Astrocyte (in vitro differentiated cells and primary cell): ENCODE data around the gene PCSK7. TPM values are rescaled to one million over a fixed set of nuclear protein-coding genes. Genes with fewer than 3 reads are reported as not detected.

Experiments used
- DNase-seq: peaks from one replicate; pipeline ENCODE4 v3.0.0-alpha.2; 2010; ENCODE audit warnings: low read depth
- FAIRE-seq: peaks from 2 replicates; lab custom pipeline; 2011; peaks lifted over from hg19 to GRCh38; lab: Jason Lieb, UNC
- H2AFZ ChIP-seq: 2 replicates; pipeline ENCODE4 v1.6.0; 2012; ENCODE audit warnings: low read depth, low read length, inconsistent platforms
- H3K27ac ChIP-seq: 2 replicates; pipeline ENCODE4 v1.5.1; 2011; ENCODE audit warnings: low read depth, low read length, inconsistent platforms
- H3K27me3 ChIP-seq: 2 replicates; pipeline ENCODE4 v1.6.0; 2011; ENCODE audit warnings: low read length, inconsistent platforms; ENCODE audit not compliant: insufficient read depth
- H3K36me3 ChIP-seq: 2 replicates; pipeline ENCODE4 v1.5.1; 2011; ENCODE audit warnings: low read length, inconsistent platforms; ENCODE audit not compliant: insufficient read depth
- H3K4me1 ChIP-seq: 2 replicates; pipeline ENCODE4 v1.5.1; 2011; ENCODE audit warnings: low read length, inconsistent platforms; ENCODE audit not compliant: insufficient read depth
- H3K4me2 ChIP-seq: 2 replicates; pipeline ENCODE4 v1.6.0; 2012; ENCODE audit warnings: low read length, inconsistent platforms
- H3K4me3 ChIP-seq: 2 replicates; pipeline ENCODE4 v1.5.1; 2011; ENCODE audit warnings: low read depth, mild to moderate bottlenecking, low read length, inconsistent platforms; ENCODE audit not compliant: insufficient read depth
- H3K79me2 ChIP-seq: 2 replicates; pipeline ENCODE4 v1.6.0; 2012; ENCODE audit warnings: mild to moderate bottlenecking, low read length, inconsistent platforms; ENCODE audit not compliant: insufficient read depth
- H3K9ac ChIP-seq: 2 replicates; pipeline ENCODE4 v1.6.0; 2012; ENCODE audit warnings: mild to moderate bottlenecking, low read length, inconsistent platforms
- H3K9me3 ChIP-seq: 2 replicates; pipeline ENCODE4 v1.5.1; 2012; ENCODE audit warnings: low read depth, mild to moderate bottlenecking, low read length, inconsistent platforms; ENCODE audit not compliant: insufficient read depth
- H4K20me1 ChIP-seq: 2 replicates; pipeline ENCODE4 v1.6.0; 2012; ENCODE audit warnings: low read length, inconsistent platforms; ENCODE audit not compliant: insufficient read depth
- H3K27ac Mint-ChIP-seq: one replicate; pipeline ENCODE4 v1.8.0; 2021; ENCODE audit warnings: mild to moderate bottlenecking, mixed read lengths; ENCODE audit not compliant: unreplicated experiment
- H3K27me3 Mint-ChIP-seq: one replicate; pipeline ENCODE4 v1.8.0; 2021; ENCODE audit warnings: low read depth, mixed read lengths; ENCODE audit not compliant: unreplicated experiment
- H3K36me3 Mint-ChIP-seq: one replicate; pipeline ENCODE4 v1.8.0; 2021; ENCODE audit warnings: low read depth, mixed read lengths; ENCODE audit not compliant: unreplicated experiment
- H3K4me1 Mint-ChIP-seq: one replicate; pipeline ENCODE4 v1.8.0; 2021; ENCODE audit warnings: low read depth, mixed read lengths; ENCODE audit not compliant: unreplicated experiment
- H3K4me3 Mint-ChIP-seq: one replicate; pipeline ENCODE4 v1.8.0; 2021; ENCODE audit warnings: mild to moderate bottlenecking, moderate library complexity, mixed read lengths; ENCODE audit not compliant: unreplicated experiment
- H3K9me3 Mint-ChIP-seq: one replicate; pipeline ENCODE4 v1.8.0; 2021; ENCODE audit warnings: mild to moderate bottlenecking, mixed read lengths; ENCODE audit not compliant: unreplicated experiment
- CTCF ChIP-seq: IDR thresholded peaks from 2 replicates; pipeline ENCODE4 v1.5.1; 2011; ENCODE audit warnings: low read depth, mild to moderate bottlenecking, inconsistent platforms, low read length, moderate library complexity; ENCODE audit not compliant: insufficient read depth
- EZH2 ChIP-seq: IDR thresholded peaks from 2 replicates; pipeline ENCODE4 v1.6.1; 2012; ENCODE audit warnings: mild to moderate bottlenecking, low read length, inconsistent platforms; ENCODE audit not compliant: insufficient read depth
- total RNA-seq: library from RNA; stranded (reverse); gene quantifications from 2 replicates; pipeline ENCODE4 v1.2.1, GENCODE V29; 2021

PCSK7 gene
- total RNA-seq, 1 donor from 2014 or later, result 43.6 TPM

DNA sequence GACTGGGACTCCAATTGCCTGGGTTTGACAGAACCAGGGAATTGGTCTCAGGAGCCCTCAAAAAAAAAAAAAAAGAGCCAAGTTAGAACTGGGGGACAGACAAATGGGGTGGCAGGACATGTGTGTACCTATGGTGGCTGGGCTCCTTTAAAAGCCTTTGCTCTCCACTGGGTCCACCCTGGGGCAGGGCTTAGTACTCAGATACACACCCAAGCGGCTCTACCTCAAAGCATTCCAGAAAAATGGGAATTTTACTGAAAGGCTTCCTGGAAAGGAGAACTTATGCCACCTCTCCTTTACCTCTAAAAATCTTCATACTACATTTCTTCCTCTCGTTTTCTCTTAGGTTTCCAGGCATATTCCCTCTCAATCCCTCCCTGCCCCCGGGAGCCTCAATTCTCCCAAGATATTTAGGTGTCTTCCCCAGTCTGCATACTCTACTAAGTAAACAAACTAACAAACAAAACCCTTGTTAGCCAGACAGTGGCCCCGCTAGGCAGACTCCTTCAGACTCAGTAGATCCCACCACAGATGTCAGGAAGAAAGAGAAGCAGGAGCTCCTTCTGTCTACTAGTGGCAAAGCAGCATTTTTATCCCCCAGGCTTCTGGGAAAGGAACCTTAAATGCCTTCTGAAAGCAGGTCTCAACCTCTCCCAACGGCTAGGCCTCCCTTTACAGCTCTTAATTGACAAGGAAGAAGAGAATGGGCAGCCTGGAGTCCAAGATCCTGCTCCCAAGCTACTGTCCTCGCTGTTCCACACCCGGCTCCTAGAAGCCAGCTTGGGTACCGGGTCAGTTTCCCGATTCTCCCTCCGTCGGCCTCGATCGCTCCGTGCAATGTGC is 653 bp downstream of the PCSK7 start:
- Mint-ChIP-seq H3K4me1 (peaks cover 24% of the 10 kb centered on the region), H3K36me3 (peaks cover 8% of the 10 kb centered on the region), H3K27me3 (no peaks in the 10 kb centered on the region), H3K27ac (peak overlapping the region; percentile 88), H3K4me3 (peak overlapping the region; percentile 98), H3K9me3 (no peaks in the 10 kb centered on the region)
- H3K36me3 ChIP-seq, result peaks cover 21% of the 10 kb centered on the region
- TF ChIP-seq EZH2 (no peak), CTCF (no peak)
- H3K27ac ChIP-seq, result peak overlapping the region; percentile 83
- FAIRE-seq, result no peak
- peak overlapping the region; percentile 90 for H2AFZ ChIP-seq
- peaks cover 24% of the 10 kb centered on the region for H3K4me1 ChIP-seq
- H3K79me2 ChIP-seq, result peaks cover 62% of the 10 kb centered on the region
- H3K4me3 ChIP-seq, result peak overlapping the region; percentile 83
- H3K4me2 ChIP-seq, result peak overlapping the region; percentile 93
- peak overlapping the region; percentile 90 for H3K9ac ChIP-seq
- DNase-seq, result no peak
- H4K20me1 ChIP-seq, result peaks cover 36% of the 10 kb centered on the region
- no peaks in the 10 kb centered on the region for H3K9me3 ChIP-seq
- H3K27me3 ChIP-seq, result no peaks in the 10 kb centered on the region

DNA sequence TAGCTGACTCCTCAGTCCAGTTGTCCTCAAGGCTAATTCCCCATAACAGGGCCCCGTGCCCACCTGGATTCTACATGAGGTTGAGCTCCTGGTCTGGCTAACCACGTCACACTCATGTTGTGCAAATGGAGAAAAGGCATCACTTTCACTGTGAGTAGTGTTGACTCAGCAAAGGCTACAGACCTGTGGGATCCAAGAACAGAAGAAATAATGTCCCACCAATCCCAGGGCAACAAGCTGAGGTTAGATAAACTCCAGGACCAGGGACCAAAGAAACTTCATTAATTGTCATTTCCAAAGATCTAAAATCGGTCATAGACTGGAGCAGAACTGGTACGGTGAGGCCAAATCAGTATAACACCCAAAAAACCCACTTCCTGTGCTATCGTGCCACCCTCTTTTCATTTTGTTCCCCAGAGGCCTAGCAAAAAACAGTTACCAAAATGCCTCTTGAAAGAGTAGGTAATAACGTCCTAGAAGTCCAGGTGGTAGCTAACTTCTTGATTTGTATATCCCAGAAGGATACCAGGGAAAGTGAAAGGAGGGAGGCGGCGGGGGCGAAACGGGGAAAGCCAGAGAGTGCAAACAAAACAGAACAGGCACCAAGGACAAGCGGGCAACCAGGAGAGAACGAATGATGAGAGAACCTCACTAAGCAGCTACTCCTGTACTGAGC is 1.4 kb downstream of the PCSK7 start:
- no peak for TF ChIP-seq EZH2
- TF ChIP-seq CTCF, result no peak
- peak overlapping the region; percentile 93 for H3K4me2 ChIP-seq
- no peak for FAIRE-seq
- Mint-ChIP-seq H3K9me3 (no peaks in the 10 kb centered on the region), H3K27me3 (no peaks in the 10 kb centered on the region), H3K27ac (peak overlapping the region; percentile 42), H3K4me1 (peaks cover 24% of the 10 kb centered on the region), H3K4me3 (peak overlapping the region; percentile 98), H3K36me3 (peaks cover 8% of the 10 kb centered on the region)
- H3K36me3 ChIP-seq, result peaks cover 24% of the 10 kb centered on the region
- DNase-seq, result no peak
- peak overlapping the region; percentile 15 for H3K27ac ChIP-seq
- H3K9ac ChIP-seq, result peak overlapping the region; percentile 90
- no peaks in the 10 kb centered on the region for H3K9me3 ChIP-seq
- no peaks in the 10 kb centered on the region for H3K27me3 ChIP-seq
- H3K79me2 ChIP-seq, result peaks cover 58% of the 10 kb centered on the region
- no peak overlapping the region for H2AFZ ChIP-seq
- peaks cover 24% of the 10 kb centered on the region for H3K4me1 ChIP-seq
- H3K4me3 ChIP-seq, result peak overlapping the region; percentile 83
- H4K20me1 ChIP-seq, result peaks cover 36% of the 10 kb centered on the region
